PFSK-1 (cell line): Measurements from ENCODE around the gene PCCA.

Experiments used
- FOXP2 ChIP-seq: optimal IDR thresholded peaks from 2 replicates; pipeline ENCODE3; 2011; ENCODE audit warnings: borderline replicate concordance, control low read depth, inconsistent platforms; ENCODE audit not compliant: insufficient read depth; ENCODE audit errors: extremely low read length, extremely low read depth
- POLR2AphosphoS5 ChIP-seq: IDR thresholded peaks from 2 replicates; pipeline ENCODE4 v1.6.1; 2012; ENCODE audit warnings: low read depth, mild to moderate bottlenecking, control low read depth, low read length, moderate library complexity
- SIN3A ChIP-seq: IDR thresholded peaks from 2 replicates; pipeline ENCODE4 v1.6.1; 2012; ENCODE audit warnings: mild to moderate bottlenecking, low read length, moderate library complexity, borderline replicate concordance; ENCODE audit not compliant: insufficient read depth
- TAF1 ChIP-seq: IDR thresholded peaks from 2 replicates; pipeline ENCODE4 v1.6.1; 2012; ENCODE audit warnings: low read length, control low read depth, borderline replicate concordance; ENCODE audit not compliant: insufficient read depth

- TF ChIP-seq POLR2AphosphoS5 (no peak), SIN3A (no peak), TAF1 (no peak), FOXP2 (no peak)
Observed at GRCh38 chr13:100140441-100140840, 51.5 kb downstream of the PCCA start.
